GM19397 (cell line): ENCODE data around the gene RAD18.

Experiments
- ATAC-seq: cut with Tn5 transposase; IDR thresholded peaks from one replicate; pipeline ENCODE4 v1.9.1; 2021; ENCODE audit warnings: mild to moderate bottlenecking, moderate library complexity; ENCODE audit not compliant: unreplicated experiment

Gene RAD18

GRCh38 chr3:8966150-8966819 lies 3.0 kb upstream of the RAD18 start:
- no peak for ATAC-seq

- no peak for ATAC-seq
These were observed 1.4 kb upstream of the RAD18 start for GRCh38 chr3:8964436-8965370.

GRCh38 chr3:8962226-8962861 lies 928 bp downstream of the RAD18 start:
- no peak for ATAC-seq

GRCh38 chr3:8959668-8960067 lies 3.6 kb downstream of the RAD18 start:
- no peak for ATAC-seq

- peak; percentile 84 for ATAC-seq
These were observed 8.1 kb downstream of the RAD18 start for GRCh38 chr3:8954938-8955763.

GRCh38 chr3:8953313-8953712 lies 10.0 kb downstream of the RAD18 start:
- ATAC-seq: no peak

GRCh38 chr3:8952130-8952529 lies 11.1 kb downstream of the RAD18 start:
- no peak for ATAC-seq

GRCh38 chr3:8945890-8946600 lies 17.2 kb downstream of the RAD18 start:
- no peak for ATAC-seq

- ATAC-seq: no peak
These were observed 20.4 kb downstream of the RAD18 start for GRCh38 chr3:8942746-8943488.

- no peak for ATAC-seq
These were observed 21.2 kb downstream of the RAD18 start for GRCh38 chr3:8942115-8942514.

- no peak for ATAC-seq
These were observed 25.3 kb downstream of the RAD18 start for GRCh38 chr3:8938021-8938420.

GRCh38 chr3:8937064-8938020 lies 25.9 kb downstream of the RAD18 start:
- ATAC-seq: no peak

GRCh38 chr3:8932507-8932906 lies 30.8 kb downstream of the RAD18 start:
- ATAC-seq: no peak

- ATAC-seq: no peak
These were observed 31.9 kb downstream of the RAD18 start for GRCh38 chr3:8931342-8931741.

GRCh38 chr3:8929860-8930259 lies 33.4 kb downstream of the RAD18 start:
- ATAC-seq: no peak

GRCh38 chr3:8914491-8914890 lies 48.8 kb downstream of the RAD18 start:
- no peak for ATAC-seq

- ATAC-seq: no peak
These were observed 51.5 kb downstream of the RAD18 start for GRCh38 chr3:8911781-8912180.

- ATAC-seq: no peak
These were observed 54.1 kb downstream of the RAD18 start for GRCh38 chr3:8909160-8909559.
